Measurements from ENCODE around the gene PPP1R3A.

DNA sequence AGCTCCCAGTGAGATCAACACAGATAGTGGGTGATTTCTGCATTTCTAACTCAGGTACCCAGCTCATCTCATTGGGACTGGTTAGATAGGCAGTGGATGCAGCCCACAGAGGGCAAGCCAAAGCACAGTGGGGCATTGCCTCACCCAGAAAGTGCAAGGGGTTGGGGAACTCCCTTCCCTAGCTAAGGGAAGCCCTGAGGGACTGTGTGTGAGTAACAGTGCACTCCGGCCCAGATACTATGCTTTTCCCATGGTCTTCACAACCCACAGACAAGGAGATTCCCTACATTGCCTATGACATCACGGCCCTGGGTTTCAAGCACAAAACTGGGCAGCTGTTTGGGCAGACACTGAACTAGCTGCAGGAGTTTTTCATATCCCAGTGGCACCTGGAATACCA lies 62.8 kb downstream of the PPP1R3A start:
- no peak for TF ChIP-seq SIN3A (IDR thresholded peaks at IDR 0.05; ENCODE audit: borderline replicate concordance, insufficient read depth, low read depth, low read length)
- TF ChIP-seq, protein P1, sequence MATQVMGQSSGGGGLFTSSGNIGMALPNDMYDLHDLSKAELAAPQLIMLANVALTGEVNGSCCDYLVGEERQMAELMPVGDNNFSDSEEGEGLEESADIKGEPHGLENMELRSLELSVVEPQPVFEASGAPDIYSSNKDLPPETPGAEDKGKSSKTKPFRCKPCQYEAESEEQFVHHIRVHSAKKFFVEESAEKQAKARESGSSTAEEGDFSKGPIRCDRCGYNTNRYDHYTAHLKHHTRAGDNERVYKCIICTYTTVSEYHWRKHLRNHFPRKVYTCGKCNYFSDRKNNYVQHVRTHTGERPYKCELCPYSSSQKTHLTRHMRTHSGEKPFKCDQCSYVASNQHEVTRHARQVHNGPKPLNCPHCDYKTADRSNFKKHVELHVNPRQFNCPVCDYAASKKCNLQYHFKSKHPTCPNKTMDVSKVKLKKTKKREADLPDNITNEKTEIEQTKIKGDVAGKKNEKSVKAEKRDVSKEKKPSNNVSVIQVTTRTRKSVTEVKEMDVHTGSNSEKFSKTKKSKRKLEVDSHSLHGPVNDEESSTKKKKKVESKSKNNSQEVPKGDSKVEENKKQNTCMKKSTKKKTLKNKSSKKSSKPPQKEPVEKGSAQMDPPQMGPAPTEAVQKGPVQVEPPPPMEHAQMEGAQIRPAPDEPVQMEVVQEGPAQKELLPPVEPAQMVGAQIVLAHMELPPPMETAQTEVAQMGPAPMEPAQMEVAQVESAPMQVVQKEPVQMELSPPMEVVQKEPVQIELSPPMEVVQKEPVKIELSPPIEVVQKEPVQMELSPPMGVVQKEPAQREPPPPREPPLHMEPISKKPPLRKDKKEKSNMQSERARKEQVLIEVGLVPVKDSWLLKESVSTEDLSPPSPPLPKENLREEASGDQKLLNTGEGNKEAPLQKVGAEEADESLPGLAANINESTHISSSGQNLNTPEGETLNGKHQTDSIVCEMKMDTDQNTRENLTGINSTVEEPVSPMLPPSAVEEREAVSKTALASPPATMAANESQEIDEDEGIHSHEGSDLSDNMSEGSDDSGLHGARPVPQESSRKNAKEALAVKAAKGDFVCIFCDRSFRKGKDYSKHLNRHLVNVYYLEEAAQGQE (IDR thresholded peaks at IDR 0.05; ENCODE audit: insufficient read depth in 1 of 2, low read depth in 2 of 2, low read length in 1 of 2): no peak
- TF ChIP-seq, protein P2, sequence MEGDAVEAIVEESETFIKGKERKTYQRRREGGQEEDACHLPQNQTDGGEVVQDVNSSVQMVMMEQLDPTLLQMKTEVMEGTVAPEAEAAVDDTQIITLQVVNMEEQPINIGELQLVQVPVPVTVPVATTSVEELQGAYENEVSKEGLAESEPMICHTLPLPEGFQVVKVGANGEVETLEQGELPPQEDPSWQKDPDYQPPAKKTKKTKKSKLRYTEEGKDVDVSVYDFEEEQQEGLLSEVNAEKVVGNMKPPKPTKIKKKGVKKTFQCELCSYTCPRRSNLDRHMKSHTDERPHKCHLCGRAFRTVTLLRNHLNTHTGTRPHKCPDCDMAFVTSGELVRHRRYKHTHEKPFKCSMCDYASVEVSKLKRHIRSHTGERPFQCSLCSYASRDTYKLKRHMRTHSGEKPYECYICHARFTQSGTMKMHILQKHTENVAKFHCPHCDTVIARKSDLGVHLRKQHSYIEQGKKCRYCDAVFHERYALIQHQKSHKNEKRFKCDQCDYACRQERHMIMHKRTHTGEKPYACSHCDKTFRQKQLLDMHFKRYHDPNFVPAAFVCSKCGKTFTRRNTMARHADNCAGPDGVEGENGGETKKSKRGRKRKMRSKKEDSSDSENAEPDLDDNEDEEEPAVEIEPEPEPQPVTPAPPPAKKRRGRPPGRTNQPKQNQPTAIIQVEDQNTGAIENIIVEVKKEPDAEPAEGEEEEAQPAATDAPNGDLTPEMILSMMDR (IDR thresholded peaks at IDR 0.05): no peak
- no peak for TF ChIP-seq POLR2AphosphoS5 (IDR thresholded peaks at IDR 0.05; ENCODE audit: low read depth, low read length)
